Retinal pigment epithelial cell (primary cell): Measurements from ENCODE around the gene ALK.
"Not testable (repeated sequence)": the region's sequence is repeated elsewhere in the genome, so short reads cannot be mapped to it uniquely, and the experiment has no call there.

Experiments
- DNase-seq: peaks from one replicate; pipeline ENCODE4 v3.0.0-alpha.2; 2010; ENCODE audit warnings: low read depth
- H3K4me3 ChIP-seq: 2 replicates; pipeline ENCODE4 v1.5.1; 2011; ENCODE audit warnings: mild to moderate bottlenecking, low read length, control low read depth, moderate library complexity
- TF ChIP-seq, protein P1 (sequence below): conservative IDR thresholded peaks from 2 replicates; pipeline ENCODE4 v1.5.1; 2011; ENCODE audit warnings: low read depth, low read length, control low read depth, inconsistent platforms

The ALK gene

DNA sequence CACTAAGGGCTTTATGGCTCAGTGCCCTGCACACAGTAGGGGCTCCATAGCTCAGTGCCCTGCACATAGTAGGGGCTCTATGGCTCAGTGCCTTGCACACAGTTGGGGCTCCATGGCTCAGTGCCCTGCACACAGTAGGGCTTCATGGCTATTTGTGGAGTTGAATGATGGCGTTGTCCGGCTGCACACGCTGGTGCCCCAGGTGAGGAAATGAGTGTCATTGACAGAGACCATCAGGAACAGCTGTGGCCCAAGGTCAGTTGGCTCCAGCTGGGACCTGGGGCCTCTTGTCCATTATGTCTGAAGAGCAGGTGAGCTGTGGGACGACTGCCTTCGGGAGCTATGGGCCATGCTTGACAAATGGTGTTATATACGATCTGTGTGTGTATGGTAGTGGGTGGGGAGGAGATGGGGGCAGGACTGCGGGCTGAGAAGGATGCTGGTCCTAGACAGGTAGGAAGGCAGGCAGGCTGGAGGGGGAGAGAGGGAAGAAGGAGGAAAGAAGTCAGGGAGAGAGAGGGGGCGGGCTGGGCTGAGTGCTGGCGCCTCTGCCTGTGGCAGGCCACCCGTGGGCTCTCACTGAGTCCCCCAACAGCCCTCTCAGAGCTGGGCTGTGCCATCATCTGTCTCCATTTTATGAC, 675.5 kb downstream of the ALK start:
- TF ChIP-seq, protein P1, sequence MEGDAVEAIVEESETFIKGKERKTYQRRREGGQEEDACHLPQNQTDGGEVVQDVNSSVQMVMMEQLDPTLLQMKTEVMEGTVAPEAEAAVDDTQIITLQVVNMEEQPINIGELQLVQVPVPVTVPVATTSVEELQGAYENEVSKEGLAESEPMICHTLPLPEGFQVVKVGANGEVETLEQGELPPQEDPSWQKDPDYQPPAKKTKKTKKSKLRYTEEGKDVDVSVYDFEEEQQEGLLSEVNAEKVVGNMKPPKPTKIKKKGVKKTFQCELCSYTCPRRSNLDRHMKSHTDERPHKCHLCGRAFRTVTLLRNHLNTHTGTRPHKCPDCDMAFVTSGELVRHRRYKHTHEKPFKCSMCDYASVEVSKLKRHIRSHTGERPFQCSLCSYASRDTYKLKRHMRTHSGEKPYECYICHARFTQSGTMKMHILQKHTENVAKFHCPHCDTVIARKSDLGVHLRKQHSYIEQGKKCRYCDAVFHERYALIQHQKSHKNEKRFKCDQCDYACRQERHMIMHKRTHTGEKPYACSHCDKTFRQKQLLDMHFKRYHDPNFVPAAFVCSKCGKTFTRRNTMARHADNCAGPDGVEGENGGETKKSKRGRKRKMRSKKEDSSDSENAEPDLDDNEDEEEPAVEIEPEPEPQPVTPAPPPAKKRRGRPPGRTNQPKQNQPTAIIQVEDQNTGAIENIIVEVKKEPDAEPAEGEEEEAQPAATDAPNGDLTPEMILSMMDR, result no peak
- no peak for DNase-seq
- no peak overlapping the region for H3K4me3 ChIP-seq

DNA sequence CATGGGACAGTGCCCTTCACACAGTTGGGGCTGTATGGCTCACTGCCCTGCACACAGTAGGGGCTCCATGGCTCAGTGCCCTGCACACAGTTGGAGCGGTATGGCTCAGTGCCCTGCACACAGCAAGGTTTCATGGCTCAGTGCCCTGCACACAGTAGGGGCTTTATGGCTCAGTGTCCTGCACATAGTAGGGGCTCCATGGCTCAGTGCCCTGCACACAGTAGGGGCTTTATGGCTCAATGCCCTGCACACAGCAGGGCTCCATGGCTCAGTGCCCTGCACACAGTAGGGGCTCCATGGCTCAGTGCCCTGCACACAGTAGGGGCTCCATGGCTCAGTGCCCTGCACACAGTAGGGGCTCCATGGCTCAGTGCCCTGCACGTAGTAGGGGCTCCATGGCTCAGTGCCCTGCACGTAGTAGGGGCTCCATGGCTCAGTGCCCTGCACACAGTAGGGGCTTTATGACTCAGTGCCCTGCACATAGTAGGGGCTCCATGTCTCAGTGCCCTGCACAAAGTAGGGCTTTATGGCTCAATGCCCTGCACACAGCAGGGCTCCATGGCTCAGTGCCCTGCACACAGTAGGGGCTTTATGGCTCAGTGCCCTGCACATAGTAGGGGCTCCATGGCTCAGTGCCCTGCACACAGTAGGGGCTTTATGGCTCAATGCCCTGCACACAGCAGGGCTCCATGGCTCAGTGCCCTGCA, 676.2 kb downstream of the ALK start:
- H3K4me3 ChIP-seq, DNase-seq: not testable (repeated sequence)

DNA sequence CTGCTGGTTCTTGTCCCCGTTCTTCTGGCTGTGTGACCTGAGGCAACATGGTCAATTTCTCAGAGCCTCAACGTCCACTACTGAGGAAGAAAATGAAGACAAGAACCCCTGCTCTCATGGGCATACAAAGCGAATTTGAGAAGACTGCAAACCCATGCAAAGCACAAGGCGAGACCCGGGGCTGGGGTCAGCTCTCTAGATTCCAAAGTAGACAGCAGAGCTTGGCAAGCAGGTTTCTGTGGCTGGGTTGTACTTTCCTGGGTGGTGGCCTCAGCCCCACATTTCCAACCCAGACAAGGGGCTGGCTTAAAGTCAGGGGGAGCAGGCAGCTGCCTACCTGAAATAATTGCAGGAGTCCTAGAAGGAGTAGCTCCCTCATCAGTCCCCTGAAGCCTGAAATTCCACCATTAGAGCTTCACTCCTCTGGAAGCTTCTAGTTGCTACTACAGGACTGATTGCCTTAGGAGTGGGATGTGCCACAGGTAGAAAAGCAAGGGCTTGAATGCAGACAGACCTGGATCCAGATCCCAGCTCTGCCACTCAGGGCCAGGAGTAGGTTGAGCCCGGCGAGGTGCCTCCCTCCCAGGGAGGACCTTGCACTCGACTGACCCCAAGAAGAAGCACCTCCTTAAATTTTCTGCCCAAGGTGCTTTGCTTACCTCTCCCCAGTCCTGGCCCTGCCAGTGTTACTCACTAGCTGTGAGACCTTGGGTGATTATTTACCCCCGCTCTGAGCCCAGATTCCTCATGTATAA, 678.6 kb downstream of the ALK start:
- TF ChIP-seq, protein P1, result no peak
- no peak for DNase-seq
- no peak overlapping the region for H3K4me3 ChIP-seq

DNA sequence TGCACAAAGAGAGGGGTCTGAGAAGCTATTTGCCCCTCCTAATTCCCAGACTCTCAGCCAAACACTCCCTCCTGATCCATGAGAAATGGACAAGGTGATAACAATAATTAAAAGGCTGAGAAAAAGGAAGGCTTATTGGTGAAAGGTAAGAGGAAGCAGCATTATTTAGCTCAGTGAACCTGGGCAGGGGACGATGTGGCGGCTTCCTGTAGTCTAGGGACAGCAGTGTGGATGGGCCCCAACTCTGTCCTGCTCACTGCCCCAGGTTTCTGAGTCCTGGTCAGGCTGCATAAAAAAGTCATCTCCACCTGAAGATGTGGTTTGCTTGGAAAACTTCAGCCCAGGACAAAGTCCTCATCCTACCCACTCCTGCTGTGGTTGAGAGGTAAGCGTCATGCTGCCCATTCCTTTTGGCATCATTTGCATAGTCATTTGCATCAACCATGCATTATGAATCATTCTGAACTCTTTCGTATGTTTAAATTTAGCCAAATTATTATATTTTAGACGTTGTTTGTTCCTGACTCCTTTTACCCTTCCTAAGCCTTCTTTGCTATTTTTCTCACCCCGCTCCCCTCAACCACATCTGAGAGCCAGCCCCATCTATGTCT, 679.3 kb downstream of the ALK start:
- H3K4me3 ChIP-seq, result no peak overlapping the region
- no peak for DNase-seq
- TF ChIP-seq, protein P1, result no peak

DNA sequence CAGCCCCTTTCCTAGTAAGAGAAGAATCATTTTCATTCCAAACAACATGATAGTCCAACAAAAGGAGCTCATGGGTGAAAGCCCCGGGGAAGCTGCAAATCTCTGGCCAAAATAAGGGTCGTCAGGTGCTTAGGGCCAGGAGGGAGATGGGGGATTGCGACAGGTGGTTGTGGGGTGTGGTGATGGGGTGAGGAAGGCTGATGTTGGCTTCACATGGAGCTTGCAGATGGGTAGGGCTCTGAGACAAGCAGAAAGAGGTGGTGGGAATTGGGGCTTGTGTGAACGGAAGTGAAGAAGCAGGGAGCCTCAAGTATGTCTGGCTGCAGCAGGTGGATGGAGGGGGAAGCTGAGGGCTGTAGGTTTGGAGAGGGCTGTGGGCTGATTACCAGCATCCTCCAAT, 680.0 kb downstream of the ALK start:
- no peak overlapping the region for H3K4me3 ChIP-seq
- TF ChIP-seq, protein P1, result no peak
- no peak for DNase-seq

DNA sequence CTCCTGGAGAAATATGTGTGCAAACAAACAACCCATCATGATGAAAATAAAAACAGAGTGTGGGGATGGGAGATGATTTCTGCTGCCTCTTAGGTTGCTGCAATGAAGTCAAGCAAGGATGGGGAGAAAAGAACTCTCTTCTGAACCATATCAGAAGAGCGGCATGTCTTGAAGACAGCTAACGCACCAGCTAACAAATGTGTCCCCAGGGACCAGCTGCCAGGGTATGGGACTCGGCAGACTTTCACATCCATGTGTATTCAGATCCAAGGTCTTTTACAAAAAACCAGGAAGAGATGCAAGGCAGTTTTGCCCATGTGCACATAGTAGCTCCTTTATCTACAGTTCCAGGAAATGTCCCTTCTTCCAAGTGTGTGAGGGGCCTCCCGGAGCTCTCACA, 680.8 kb downstream of the ALK start:
- TF ChIP-seq, protein P1, result no peak
- DNase-seq, result no peak
- no peak overlapping the region for H3K4me3 ChIP-seq

DNA sequence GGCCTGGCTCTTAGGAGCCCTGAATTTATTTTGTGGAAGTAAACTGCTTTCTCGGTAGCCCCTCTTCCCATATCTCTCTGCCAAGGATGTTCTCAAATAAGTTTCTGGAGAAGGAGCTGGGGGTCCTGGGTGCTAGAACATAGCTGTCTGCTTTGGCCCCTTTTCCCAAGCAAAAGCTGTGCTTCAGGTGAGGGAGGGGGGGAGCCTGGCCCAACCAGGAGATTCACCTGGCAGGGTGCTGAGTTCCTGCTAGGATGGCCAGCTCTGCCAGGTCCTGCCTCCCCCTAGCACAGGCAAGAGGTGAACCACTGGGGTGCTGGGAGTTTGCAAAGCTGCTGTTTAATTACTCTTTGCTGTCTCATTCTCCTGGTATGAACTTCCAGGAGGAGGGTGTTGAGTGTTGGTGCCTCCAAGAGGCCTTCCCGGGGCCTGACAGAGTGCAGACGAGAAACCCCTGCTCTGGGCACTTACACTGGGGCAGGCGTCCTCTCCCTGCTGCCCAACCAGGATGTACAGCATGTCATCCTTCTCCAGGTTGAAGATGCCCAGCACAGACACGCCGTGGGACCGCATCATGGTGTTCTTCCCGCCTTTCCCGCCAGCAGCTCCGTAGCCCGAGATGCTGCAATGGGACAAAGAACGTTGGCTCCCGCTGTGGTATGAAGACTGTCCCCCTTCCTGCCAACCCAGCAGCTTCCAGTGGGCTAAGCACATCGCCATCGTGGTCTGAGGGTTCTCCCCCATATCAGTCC, 682.0 kb downstream of the ALK start:
- DNase-seq, result no peak
- TF ChIP-seq, protein P1, result no peak
- H3K4me3 ChIP-seq, result no peak overlapping the region
